ENCODE data around the gene PRSS16.

Gene PRSS16

GRCh38 chr6:27234576-27234975, 12.9 kb upstream of the PRSS16 start:
- Histone ChIP-seq H3K27ac (no peak overlapping the region), H3K4me3 (no peak overlapping the region)
- TF ChIP-seq CTCF (IDR thresholded peaks at IDR 0.05), result no peak
- no peak for DNase-seq (ENCODE audit: low spot score)

DNA sequence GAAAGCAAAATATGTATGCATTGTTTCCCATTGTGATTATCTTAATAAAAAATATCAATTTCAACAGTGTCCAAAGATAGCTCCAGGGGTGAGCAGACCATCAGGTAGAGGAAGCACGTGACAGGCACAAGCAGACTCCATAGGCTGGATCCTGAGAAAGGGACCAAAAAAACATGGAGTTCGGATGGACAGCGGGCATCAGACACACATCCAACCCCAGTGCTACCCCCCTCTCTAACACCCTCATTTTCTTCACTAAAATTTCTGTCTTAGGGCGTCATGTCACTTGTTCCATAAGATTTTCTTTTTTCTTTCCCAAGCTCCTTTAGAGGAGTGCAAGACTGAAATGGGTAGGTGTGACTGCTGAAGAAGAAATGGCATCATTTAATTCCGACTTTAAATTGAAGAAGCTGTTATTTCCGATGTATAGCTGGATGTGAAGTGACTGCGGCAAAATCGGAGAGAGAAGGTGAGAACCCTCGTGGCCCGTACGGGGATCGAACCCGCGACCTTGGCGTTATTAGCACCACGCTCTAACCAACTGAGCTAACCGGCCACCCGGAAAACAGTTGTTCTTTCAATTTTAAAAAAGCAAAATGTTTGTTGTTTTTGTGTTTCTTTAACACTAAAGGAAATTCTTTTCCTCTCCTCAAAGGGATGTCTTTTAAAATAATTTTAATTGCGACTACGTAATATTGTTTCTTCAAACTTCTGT, 10.3 kb upstream of the PRSS16 start:
- no peak for TF ChIP-seq CTCF (IDR thresholded peaks at IDR 0.05)
- H3K27ac ChIP-seq, result no peak overlapping the region
- no peak overlapping the region for H3K4me3 ChIP-seq
- no peak for DNase-seq (ENCODE audit: low spot score)

DNA sequence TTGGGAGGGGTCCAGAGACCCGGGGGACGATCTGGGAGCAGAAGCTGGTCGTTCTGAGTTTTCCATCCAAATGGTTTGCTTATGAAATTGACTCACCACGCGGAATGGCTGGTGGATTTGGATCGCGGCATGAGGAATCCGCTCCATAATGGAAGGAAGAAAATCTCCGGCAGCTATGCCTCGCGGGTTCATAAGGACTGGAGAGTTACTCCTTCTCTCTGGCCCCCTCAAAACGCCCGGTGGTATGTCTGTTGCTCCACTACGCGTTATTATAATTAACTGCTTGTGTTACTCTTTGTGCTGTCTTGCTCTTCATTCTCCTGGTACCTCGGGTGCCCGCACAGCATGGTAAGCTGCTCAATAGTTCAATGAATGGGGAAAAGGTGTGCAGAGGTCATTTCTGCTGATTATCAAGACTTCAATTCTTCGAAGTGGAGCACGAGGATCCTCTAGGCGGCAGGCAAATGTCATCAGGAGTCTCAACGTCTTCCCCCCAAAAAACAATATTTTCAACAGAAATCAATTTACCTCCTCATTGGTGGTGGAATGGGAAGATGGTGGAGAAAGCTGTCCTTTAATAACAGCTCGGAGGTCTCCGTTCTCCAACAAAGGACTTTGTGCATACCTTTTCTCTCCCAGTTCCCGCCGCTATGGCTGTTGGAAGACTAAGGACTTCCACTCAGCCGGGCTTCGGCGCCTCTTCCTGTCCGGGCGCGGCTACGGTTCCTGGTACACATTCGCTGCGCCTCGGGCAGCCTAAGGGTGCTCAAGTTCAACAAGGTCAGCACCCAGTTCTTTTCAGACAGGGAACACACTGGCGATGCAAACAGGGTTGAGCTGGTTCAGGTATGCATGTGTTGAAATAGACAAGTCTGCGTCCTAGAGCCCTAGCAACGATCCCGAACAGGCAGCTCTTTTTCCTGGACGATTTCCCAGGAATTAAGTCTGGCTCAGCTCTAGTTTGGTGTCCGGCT, 9.2 kb upstream of the PRSS16 start:
- H3K27ac ChIP-seq, result no peak overlapping the region
- no peak overlapping the region for H3K4me3 ChIP-seq
- no peak for TF ChIP-seq CTCF (IDR thresholded peaks at IDR 0.05)
- DNase-seq (ENCODE audit: low spot score), result no peak

DNA sequence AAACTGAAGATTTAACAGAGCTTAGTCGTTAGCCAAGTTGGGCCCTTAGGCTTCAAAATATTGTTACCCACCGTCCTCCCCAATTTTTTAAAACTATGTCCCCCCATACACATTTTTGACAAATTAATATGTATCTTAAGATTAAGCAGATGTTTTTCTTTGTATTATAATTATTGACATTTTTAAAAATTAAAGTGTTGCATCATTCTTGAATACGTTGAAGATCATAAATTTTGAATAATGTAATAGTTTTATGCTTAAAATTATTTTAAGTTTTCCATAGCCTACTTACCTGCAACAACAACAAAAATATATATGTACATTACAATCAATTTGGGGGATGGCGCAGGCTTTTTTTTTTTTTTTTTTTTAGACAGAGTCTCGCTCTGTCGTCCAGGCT, 8.2 kb upstream of the PRSS16 start:
- no peak for TF ChIP-seq CTCF (IDR thresholded peaks at IDR 0.05)
- no peak for DNase-seq (ENCODE audit: low spot score)
- Histone ChIP-seq H3K27ac (no peak overlapping the region), H3K4me3 (no peak overlapping the region)

DNA sequence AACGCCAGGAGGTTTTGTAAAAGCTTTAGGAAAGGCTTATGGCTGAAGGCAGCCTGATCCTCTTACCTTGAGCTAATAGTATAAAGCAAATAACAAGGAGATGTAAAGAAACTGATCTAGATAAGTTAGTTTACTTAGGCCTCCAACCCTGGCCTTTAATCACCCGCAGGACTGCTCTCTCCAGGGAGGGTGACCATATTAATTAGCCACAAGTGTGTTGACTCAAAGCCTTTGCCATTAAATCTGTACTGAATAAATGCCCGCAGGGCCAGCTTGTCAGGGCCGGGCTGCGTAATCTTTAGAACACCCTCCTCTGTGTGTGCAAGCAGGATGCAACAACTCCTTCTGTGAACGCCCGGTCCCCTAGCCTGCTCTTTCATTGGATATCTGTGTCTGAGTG, 6.1 kb upstream of the PRSS16 start:
- Histone ChIP-seq H3K27ac (no peak overlapping the region), H3K4me3 (no peak overlapping the region)
- DNase-seq (ENCODE audit: low spot score), result no peak
- no peak for TF ChIP-seq CTCF (IDR thresholded peaks at IDR 0.05)

DNA sequence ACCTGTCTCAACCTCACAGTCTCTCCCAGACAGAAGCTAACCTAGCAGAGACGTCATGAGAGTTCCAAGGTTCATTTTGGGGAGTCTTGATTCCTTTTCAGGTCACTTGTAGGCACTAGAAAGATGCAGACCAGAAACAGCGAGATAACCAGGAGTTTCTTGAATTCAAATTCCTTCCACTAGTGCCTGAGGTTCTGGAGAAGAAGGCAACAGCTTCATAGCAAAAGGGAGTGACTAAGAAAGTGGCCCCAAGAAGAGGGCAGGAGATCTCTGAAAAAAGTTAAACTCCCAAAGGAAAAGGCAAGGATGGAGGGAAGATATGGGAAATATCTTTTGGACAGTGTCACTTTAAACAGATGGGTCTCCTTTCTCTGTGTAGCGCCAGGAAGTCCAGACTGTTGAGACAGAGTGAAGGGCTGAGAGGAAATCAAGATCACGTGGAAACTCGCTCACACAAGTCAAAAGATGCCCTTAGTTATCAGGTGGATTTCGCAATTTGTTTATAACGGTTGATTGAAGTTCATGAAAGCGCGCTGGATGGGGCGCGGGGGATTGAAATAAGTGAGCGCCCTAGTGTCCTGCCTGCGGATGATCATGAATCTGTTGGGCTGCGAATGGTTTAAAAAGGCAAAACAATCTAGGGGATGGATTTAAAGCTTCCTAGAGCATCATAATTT, 4.8 kb upstream of the PRSS16 start:
- H3K27ac ChIP-seq, result no peak overlapping the region
- H3K4me3 ChIP-seq, result no peak overlapping the region
- no peak for DNase-seq (ENCODE audit: low spot score)
- no peak for TF ChIP-seq CTCF (IDR thresholded peaks at IDR 0.05)
